GM12878 (cell line): ENCODE data around the gene RANBP1. TPM values are rescaled to one million over a fixed set of nuclear protein-coding genes. Genes with fewer than 3 reads are reported as not detected.

Experiments
- ATAC-seq: fragments of 200-7000 bp; cut with Tn5 transposase; 3 replicates; pipeline ENCODE4 v1.9.1; 2020; ENCODE audit warnings: mild to moderate bottlenecking, moderate library complexity
- BruUV-seq: library from RNA; stranded (reverse); fragments of 400-500 nt; replicated peaks from 2 replicates; lab custom pipeline; 2021; lab: Mats Ljungman, UMichigan
- CTCF ChIA-PET: fragments of 300-600 bp; sonication (Branson Sonifier 250); formaldehyde crosslinking; extraction: SDS; loops from one replicate; lab custom pipeline; 2021; ENCODE audit warnings: inconsistent platforms; lab: Yijun Ruan, JAX
- POLR2A ChIA-PET: fragments of 350-600 bp; formaldehyde crosslinking; extraction: SDS; loops from one replicate; lab custom pipeline; 2021; ENCODE audit warnings: inconsistent platforms; lab: Charles Lee
- RAD21 ChIA-PET: fragments of 300-600 bp; sonication (Branson Sonifier 250); formaldehyde crosslinking; loops from one replicate; lab custom pipeline; 2023; ENCODE audit warnings: antibody characterized with exemption; ENCODE audit not compliant: unreplicated experiment; lab: Charles Lee
- SMC1A ChIA-PET: fragments of 300-600 bp; sonication (Branson Sonifier 250); formaldehyde crosslinking; loops from one replicate; lab custom pipeline; 2023; ENCODE audit not compliant: unreplicated experiment, uncharacterized antibody; lab: Charles Lee
- DNase-seq: peaks from one replicate; pipeline ENCODE4 v3.0.0-alpha.2; 2011; ENCODE audit warnings: low read depth, low spot score
- FAIRE-seq: peaks from 3 replicates; lab custom pipeline; 2011; peaks lifted over from hg19 to GRCh38; lab: Jason Lieb, UNC
- H2AFZ ChIP-seq: 2 replicates; pipeline ENCODE4 v1.6.0; 2011; ENCODE audit warnings: low read depth, low read length, control low read depth; ENCODE audit not compliant: control insufficient read depth
- H3K27ac ChIP-seq: 2 replicates; pipeline ENCODE4 v1.5.1; 2011; ENCODE audit warnings: control low read depth; ENCODE audit not compliant: control insufficient read depth, insufficient read depth
- H3K27me3 ChIP-seq, 2 experiments: replicated peaks in 1 of 2; 2 replicates each; pipeline versions ENCODE4 v1.6.0 to v1.6.1; 2011; ENCODE audit warnings: low read length in 1 of 2; ENCODE audit not compliant: control insufficient read depth in 2 of 2, insufficient read depth in 2 of 2
- H3K36me3 ChIP-seq, 2 experiments: 2 replicates each; pipeline ENCODE4 v1.5.1; 2011; ENCODE audit warnings: low read length in 1 of 2; ENCODE audit not compliant: control insufficient read depth in 2 of 2, insufficient read depth in 2 of 2
- H3K4me1 ChIP-seq: 2 replicates; pipeline ENCODE4 v1.6.1; 2011; ENCODE audit warnings: mild to moderate bottlenecking, low read length, moderate library complexity, mixed read lengths; ENCODE audit not compliant: control insufficient read depth, insufficient read depth
- H3K4me2 ChIP-seq: 2 replicates; pipeline ENCODE4 v1.6.0; 2011; ENCODE audit warnings: control low read depth; ENCODE audit not compliant: control insufficient read depth, insufficient read depth
- H3K4me3 ChIP-seq: fragments of 200-600 bp; sonication (generic); 2 replicates; pipeline ENCODE4 v1.5.1; 2016
- H3K79me2 ChIP-seq: 2 replicates; pipeline ENCODE4 v1.6.0; 2011; ENCODE audit warnings: low read length; ENCODE audit not compliant: control insufficient read depth, insufficient read depth
- H3K9ac ChIP-seq: 2 replicates; pipeline ENCODE4 v1.8.0; 2011; ENCODE audit warnings: low read length, control low read depth, mixed read lengths; ENCODE audit not compliant: control insufficient read depth, insufficient read depth
- H3K9me3 ChIP-seq: replicated peaks from 3 replicates; pipeline ENCODE4 v1.5.1; 2011; ENCODE audit warnings: mild to moderate bottlenecking, low read length; ENCODE audit not compliant: control insufficient read depth, insufficient read depth
- H4K20me1 ChIP-seq: 2 replicates; pipeline ENCODE4 v1.6.0; 2011; ENCODE audit not compliant: control insufficient read depth, insufficient read depth
- MTA3 ChIP-seq: IDR thresholded peaks from 2 replicates; pipeline ENCODE4 v1.6.1; 2012; ENCODE audit warnings: low read length, inconsistent platforms, borderline replicate concordance
- RAD21 ChIP-seq: IDR thresholded peaks from 2 replicates; pipeline ENCODE4 v1.6.1; 2011; ENCODE audit warnings: mild to moderate bottlenecking, low read depth, low read length, moderate library complexity; ENCODE audit not compliant: insufficient read depth
- RB1 ChIP-seq: fragments of 450-650 bp; formaldehyde crosslinking; IDR thresholded peaks from 2 replicates; pipeline ENCODE4 v1.6.1; 2017; ENCODE audit warnings: mild to moderate bottlenecking, borderline replicate concordance
- WGBS: methylation state at CpG from one replicate; pipeline ENCODE4 v1.1.6; 2016; ENCODE audit warnings: low lambda C conversion rate; ENCODE audit not compliant: insufficient replicate concordance, insufficient coverage; ENCODE audit errors: missing lambda C conversion rate; 5-methylcytosine and 5-hydroxymethylcytosine counted together
- in situ Hi-C: fragments of 300-500 bp; cut with MboI; formaldehyde crosslinking; loops from 9 replicates; pipeline ENCODE4 v1.14.3; 2018; ENCODE audit warnings: mixed read lengths
- intact Hi-C: fragments of 100-400 bp; cut with micrococcal nuclease; formaldehyde crosslinking; loops from one replicate; pipeline ENCODE4 v1.14.2; 2022; ENCODE audit not compliant: unreplicated experiment
- polyA plus RNA-seq, 11 experiments: library from polyadenylated mRNA; depleted of rRNA in 4 of 11; unstranded in 6 of 11; stranded (reverse) in 5 of 11; fragments of >200 nt; fragmentation: Nextera tagmentation in 4 of 11; fragmentation: Illumina TruSeq in 1 of 11; extraction: Ambion mirVana in 4 of 11; extraction: Trizol in 1 of 11; gene quantifications; 1 replicate in 1 of 11; 2 replicates in 10 of 11; pipeline versions ENCODE4 v1.2.1 to v1.2.3, GENCODE V29; 2011 to 2016; ENCODE audit warnings: inconsistent platforms in 2 of 11, missing spikeins in 2 of 11, low read depth in 1 of 11
- total RNA-seq, 4 experiments: library from RNA; depleted of rRNA in 3 of 4; stranded (reverse); fragments of >200 nt in 3 of 4; fragmentation: Illumina TruSeq in 1 of 4; extraction: Trizol in 1 of 4; gene quantifications; 2 replicates each; pipeline versions ENCODE4 v1.2.1 to v1.2.3, GENCODE V29; 2013 to 2021
- TF ChIP-seq, protein P1 (sequence below), 3 experiments: IDR thresholded peaks in 2 of 3; conservative IDR thresholded peaks in 1 of 3; 2 replicates each; pipeline ENCODE4 v1.5.1; 2011; ENCODE audit warnings: low read depth in 3 of 3, low read length in 3 of 3, mild to moderate bottlenecking in 3 of 3, control low read depth in 2 of 3, moderate library complexity in 2 of 3, inconsistent platforms in 1 of 3, mixed read lengths in 1 of 3; ENCODE audit not compliant: control insufficient read depth in 2 of 3, insufficient read depth in 1 of 3; ENCODE audit errors: extremely low read depth in 1 of 3

Gene RANBP1
- total and polyA plus RNA-seq, 10 of the 15 experiments (the other 5 are each of a cell fraction or from before 2014, with no cell fraction given): 55.3 to 808 (median 394) TPM

DNA sequence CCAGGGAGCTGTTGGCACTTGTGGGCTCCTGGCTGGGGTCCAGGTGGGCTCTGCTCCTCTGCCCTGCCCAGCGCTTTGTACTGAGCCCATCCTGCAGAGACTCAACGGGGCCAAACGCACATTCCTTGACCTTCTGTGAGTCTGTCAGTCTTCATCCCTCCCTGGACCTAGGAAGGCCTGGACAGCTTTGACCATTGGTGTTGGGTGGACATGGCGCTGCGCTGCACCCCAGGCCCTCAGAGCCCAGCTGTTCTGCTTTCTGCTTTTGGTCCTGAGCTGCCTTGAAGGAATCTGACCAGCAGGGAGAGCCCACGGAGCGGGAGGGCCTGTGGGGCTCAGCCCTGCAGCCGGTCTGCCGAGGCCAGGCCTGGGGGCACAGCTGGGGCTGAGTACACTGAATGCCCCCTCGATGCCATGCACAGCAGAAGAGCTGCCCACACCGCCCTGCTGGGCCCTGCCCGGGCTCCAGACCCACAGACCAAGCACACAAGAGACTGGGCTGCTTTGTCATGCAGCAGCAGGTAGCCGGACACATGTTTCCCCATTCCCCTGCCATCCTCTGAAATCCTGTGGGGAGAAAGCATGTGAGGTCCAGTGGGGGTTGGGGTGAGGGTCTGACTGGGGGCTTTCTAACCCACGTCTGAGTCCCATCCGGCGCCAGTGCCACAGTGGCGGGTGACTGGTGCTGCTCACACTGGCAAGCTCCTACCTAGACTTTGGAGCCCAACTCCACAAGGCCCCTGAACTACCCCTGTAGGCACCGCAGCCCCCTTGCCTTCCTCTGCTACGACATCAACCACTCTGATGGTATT is 59.1 kb downstream of the RANBP1 start:
- Histone ChIP-seq H3K4me2 (no peak overlapping the region), H3K4me1 (no peaks in the 10 kb centered on the region)
- POLR2A ChIA-PET: no interaction called here
- TF ChIP-seq, protein P1, sequence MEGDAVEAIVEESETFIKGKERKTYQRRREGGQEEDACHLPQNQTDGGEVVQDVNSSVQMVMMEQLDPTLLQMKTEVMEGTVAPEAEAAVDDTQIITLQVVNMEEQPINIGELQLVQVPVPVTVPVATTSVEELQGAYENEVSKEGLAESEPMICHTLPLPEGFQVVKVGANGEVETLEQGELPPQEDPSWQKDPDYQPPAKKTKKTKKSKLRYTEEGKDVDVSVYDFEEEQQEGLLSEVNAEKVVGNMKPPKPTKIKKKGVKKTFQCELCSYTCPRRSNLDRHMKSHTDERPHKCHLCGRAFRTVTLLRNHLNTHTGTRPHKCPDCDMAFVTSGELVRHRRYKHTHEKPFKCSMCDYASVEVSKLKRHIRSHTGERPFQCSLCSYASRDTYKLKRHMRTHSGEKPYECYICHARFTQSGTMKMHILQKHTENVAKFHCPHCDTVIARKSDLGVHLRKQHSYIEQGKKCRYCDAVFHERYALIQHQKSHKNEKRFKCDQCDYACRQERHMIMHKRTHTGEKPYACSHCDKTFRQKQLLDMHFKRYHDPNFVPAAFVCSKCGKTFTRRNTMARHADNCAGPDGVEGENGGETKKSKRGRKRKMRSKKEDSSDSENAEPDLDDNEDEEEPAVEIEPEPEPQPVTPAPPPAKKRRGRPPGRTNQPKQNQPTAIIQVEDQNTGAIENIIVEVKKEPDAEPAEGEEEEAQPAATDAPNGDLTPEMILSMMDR (IDR thresholded peaks at IDR 0.05 in 2 of 3, conservative IDR thresholded peaks at IDR 0.05 in 1 of 3; ENCODE audit: control insufficient read depth in 2 of 3, extremely low read depth in 1 of 3, insufficient read depth in 1 of 3, low read depth in 3 of 3, low read length in 3 of 3): 0 out of 6 replicates have a peak, but pooled peaks of 1 of the 3 experiments have one; percentile 12
- no peak for TF ChIP-seq RB1
- no peak for TF ChIP-seq MTA3
- TF ChIP-seq RAD21: peak; percentile 22; the same call in 1 of the 2 replicates
- TF ChIP-seq, all 136 proteins: peak for 2
- FAIRE-seq: no peak
- SMC1A ChIA-PET: interaction anchor here (1.1 kb wide), 1 partner anchor 31 kb away, joined by 3 read pairs; no protein-coding TSS in a partner anchor
- CTCF ChIA-PET: interaction anchor here (1.0 to 1.7 kb wide), 3 partner anchors 17 to 63 kb away, joined by 3 to 15 read pairs (median 4); no protein-coding TSS in a partner anchor
- Histone ChIP-seq H3K9me3 (no peaks in the 10 kb centered on the region), H3K27ac (no peak overlapping the region), H3K9ac (no peak overlapping the region), H3K4me3 (no peak overlapping the region), H3K27me3 (no peaks in the 10 kb centered on the region), H2AFZ (no peak overlapping the region), H3K79me2 (no peaks in the 10 kb centered on the region), H3K36me3 (no peaks in the 10 kb centered on the region), H4K20me1 (no peaks in the 10 kb centered on the region)
- intact Hi-C loops: no loop called here
- no peak for DNase-seq
- no TSS peak for BruUV-seq
- in situ Hi-C loops: no loop called here
- RAD21 ChIA-PET: interaction anchor here (1.0 to 2.2 kb wide), 3 partner anchors 16 to 63 kb away, joined by 3 to 11 read pairs (median 3); no protein-coding TSS in a partner anchor
- peak; percentile 61; the same call in 2 of the 3 replicates for ATAC-seq
- WGBS: 22% methylated on average over 19 of the region's 19 CpGs
